Astrocyte of the cerebellum (primary cell): ENCODE measurements around the gene USP54.
"Not testable (repeated sequence)": the region's sequence is repeated elsewhere in the genome, so short reads cannot be mapped to it uniquely, and the experiment has no call there.

ENCODE experiments used
- DNase-seq: peaks from one replicate; pipeline ENCODE4 v3.0.0-alpha.2; 2011; ENCODE audit warnings: low read depth
- H3K4me3 ChIP-seq: 2 replicates; pipeline ENCODE4 v1.5.1; 2011; ENCODE audit warnings: mild to moderate bottlenecking, low read depth, low read length, moderate library complexity
- CTCF ChIP-seq: IDR thresholded peaks from 2 replicates; pipeline ENCODE4 v1.5.1; 2012; ENCODE audit warnings: low read length, low read depth, moderate library complexity, mild to moderate bottlenecking; ENCODE audit errors: missing control alignments
- in situ Hi-C: cut with HindIII; loops from 2 replicates; pipeline ENCODE4 v1.10.0; 2017; ENCODE audit warnings: low sequenced_read_pairs

Gene USP54

GRCh38 chr10:73589563-73590126, 1.5 kb downstream of the USP54 start:
- H3K4me3 ChIP-seq = no peak overlapping the region
- no peak for TF ChIP-seq CTCF
- in situ Hi-C loops = no loop called here
- DNase-seq = no peak

- TF ChIP-seq CTCF = no peak
- H3K4me3 ChIP-seq = no peak overlapping the region
- in situ Hi-C loops = no loop called here
- no peak for DNase-seq
Measured at GRCh38 chr10:73588656-73589055, 2.5 kb downstream of the USP54 start.

GRCh38 chr10:73586583-73586984, 4.6 kb downstream of the USP54 start:
- no peak for TF ChIP-seq CTCF
- H3K4me3 ChIP-seq = no peak overlapping the region
- peak; percentile 39 for DNase-seq
- in situ Hi-C loops = no loop called here

GRCh38 chr10:73585327-73585726, 5.8 kb downstream of the USP54 start:
- no peak for DNase-seq
- no peak overlapping the region for H3K4me3 ChIP-seq
- no peak for TF ChIP-seq CTCF
- in situ Hi-C loops = no loop called here

- in situ Hi-C loops = no loop called here
- no peak for DNase-seq
- TF ChIP-seq CTCF = no peak
- H3K4me3 ChIP-seq = no peak overlapping the region
Measured at GRCh38 chr10:73584737-73585136, 6.4 kb downstream of the USP54 start.

- in situ Hi-C loops = no loop called here
- DNase-seq = no peak
- no peak for TF ChIP-seq CTCF
- no peak overlapping the region for H3K4me3 ChIP-seq
Measured at GRCh38 chr10:73581918-73582317, 9.2 kb downstream of the USP54 start.

GRCh38 chr10:73578927-73579326, 12.2 kb downstream of the USP54 start:
- H3K4me3 ChIP-seq, in situ Hi-C loops, DNase-seq: not testable (repeated sequence)
